ENCODE results near the gene DNAH3. TPM values are rescaled to one million over a fixed set of nuclear protein-coding genes. Genes with fewer than 3 reads are reported as not detected.

DNAH3 gene
- total RNA-seq, 1 donor from 2014 or later, result not detected

DNA sequence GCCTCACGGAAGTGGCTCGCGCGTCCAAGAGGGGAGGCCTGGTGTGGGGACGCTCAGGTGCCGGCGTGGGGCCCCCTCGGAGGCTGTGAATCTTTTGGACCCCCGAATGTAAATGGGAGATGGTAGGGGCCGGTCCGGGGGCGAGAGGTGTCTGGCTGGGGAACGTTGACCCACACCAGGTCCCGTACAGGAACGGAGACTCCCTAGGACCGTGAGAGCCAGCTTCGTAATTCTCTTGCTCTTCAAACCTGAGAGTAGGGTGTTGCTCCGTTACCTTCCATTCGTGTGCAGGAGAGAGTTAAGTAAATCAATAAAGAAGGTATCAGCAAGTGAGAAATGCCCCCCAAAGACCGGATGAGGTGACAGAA, 249.6 kb downstream of the DNAH3 start:
- TF ChIP-seq, protein P1, sequence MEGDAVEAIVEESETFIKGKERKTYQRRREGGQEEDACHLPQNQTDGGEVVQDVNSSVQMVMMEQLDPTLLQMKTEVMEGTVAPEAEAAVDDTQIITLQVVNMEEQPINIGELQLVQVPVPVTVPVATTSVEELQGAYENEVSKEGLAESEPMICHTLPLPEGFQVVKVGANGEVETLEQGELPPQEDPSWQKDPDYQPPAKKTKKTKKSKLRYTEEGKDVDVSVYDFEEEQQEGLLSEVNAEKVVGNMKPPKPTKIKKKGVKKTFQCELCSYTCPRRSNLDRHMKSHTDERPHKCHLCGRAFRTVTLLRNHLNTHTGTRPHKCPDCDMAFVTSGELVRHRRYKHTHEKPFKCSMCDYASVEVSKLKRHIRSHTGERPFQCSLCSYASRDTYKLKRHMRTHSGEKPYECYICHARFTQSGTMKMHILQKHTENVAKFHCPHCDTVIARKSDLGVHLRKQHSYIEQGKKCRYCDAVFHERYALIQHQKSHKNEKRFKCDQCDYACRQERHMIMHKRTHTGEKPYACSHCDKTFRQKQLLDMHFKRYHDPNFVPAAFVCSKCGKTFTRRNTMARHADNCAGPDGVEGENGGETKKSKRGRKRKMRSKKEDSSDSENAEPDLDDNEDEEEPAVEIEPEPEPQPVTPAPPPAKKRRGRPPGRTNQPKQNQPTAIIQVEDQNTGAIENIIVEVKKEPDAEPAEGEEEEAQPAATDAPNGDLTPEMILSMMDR (IDR thresholded peaks at IDR 0.05; ENCODE audit: partially characterized antibody, unreplicated experiment), result no peak
- no peak for DNase-seq
- Mint-ChIP-seq H3K4me3 (ENCODE audit: unreplicated experiment) (peak overlapping the region; percentile 96), H3K36me3 (ENCODE audit: unreplicated experiment) (no peaks in the 10 kb centered on the region), H3K4me1 (ENCODE audit: low read depth, unreplicated experiment) (peaks cover 14% of the 10 kb centered on the region), H3K27ac (ENCODE audit: unreplicated experiment) (peak overlapping the region; percentile 99), H3K9me3 (ENCODE audit: unreplicated experiment) (peaks cover 14% of the 10 kb centered on the region), H3K27me3 (ENCODE audit: unreplicated experiment) (peaks cover 2% of the 10 kb centered on the region)

DNA sequence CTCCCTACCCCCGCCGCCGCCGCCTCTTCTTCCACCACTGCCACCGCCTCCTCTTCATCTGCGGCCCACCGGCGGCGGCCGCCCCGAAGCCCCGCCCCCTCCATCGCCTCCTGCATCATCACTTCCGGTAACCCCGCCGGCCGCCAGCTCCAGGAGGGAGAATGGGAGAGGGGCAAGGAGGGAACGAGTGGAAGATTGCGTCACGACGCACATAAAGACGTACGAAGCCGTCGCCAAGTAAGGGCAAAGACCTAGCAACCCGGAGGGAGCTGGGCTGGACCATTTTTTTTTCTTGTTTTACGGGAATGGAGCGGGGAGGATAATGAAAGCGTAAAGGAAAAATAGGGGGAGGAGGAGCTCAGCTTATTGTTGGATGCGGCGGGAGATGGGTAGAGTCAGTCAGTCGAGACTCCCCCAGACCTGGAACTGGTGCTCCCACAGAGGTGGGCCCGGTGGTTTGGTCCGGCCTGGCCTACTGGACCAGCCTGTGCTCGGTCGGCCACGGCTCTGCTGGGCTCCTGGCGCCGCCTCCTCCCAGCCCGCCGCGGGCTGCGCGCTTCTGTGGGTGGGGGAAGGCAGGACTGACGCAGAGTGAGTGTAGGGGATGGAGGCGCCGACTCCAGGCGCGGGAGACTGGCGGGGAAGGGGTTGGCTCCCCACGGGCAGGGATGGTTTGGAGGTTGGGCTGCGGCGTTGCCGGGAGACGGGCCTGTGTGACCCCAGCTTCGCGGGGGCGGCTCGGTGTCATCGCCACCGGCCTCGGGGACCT, 250.2 kb downstream of the DNAH3 start, which contains the start of the genes DCUN1D3 and LYRM1:
DCUN1D3 (minus strand) TSS at position 60 of the 769 bp plus-strand sequence. CDS start 37,820 bp downstream, outside the sequence.
LYRM1 (plus strand) TSS at position 473 of the 769 bp plus-strand sequence. CDS start 14,785 bp downstream, outside the sequence.
- peak within 1 kb of the TSS; percentile 99 for H3K27ac Mint-ChIP-seq (ENCODE audit: unreplicated experiment)
- H3K36me3 Mint-ChIP-seq (ENCODE audit: unreplicated experiment), result no peaks in the 10 kb centered on the region
- peaks cover 14% of the 10 kb centered on the region for H3K4me1 Mint-ChIP-seq (ENCODE audit: low read depth, unreplicated experiment)
- peaks cover 14% of the 10 kb centered on the region for H3K9me3 Mint-ChIP-seq (ENCODE audit: unreplicated experiment)
- peak; percentile 99 for DNase-seq
- H3K27me3 Mint-ChIP-seq (ENCODE audit: unreplicated experiment), result peaks cover 2% of the 10 kb centered on the region
- TF ChIP-seq, protein P1 (IDR thresholded peaks at IDR 0.05; ENCODE audit: partially characterized antibody, unreplicated experiment), result no peak
- peak within 1 kb of the TSS; percentile 96 for H3K4me3 Mint-ChIP-seq (ENCODE audit: unreplicated experiment)

DNA sequence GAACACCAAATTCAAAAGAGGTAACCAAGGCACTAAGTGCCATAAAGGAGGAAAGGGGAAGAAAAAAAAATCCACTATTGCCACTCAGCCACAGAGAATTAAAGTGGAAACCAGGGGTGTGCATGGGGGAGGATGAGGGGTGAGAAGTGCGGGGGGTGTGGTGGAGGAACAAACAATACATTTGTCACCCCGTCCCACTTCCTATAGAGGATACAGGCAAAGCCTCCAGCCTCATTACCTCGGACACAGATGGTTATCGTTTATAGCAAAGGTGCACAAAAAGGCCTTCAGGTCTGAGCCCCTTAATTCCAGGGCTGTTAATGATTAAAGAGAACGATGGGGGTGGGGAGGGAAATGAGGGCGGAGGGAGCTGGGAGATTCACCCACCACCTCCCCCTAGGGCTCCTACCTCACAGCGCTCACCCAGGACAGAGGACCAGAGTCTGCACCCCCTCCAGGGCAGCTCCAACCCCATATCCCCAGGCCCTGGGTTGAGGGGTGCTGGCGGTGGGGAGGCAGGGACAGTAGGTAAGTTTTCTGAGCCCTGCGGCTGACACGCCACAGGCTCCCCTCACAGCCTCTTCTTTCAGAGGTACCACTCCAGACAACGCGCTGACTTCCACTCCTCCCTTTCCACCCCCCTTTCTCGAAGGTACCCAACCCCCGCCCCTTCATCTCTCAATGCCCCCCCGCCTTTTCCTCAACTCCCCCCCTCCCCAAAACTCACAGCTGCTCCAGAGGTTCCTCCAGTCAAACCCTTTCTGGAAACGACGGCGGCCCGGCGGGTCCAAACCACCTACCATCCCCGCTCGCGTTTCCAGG, 251.0 kb downstream of the DNAH3 start:
- TF ChIP-seq, protein P1 (IDR thresholded peaks at IDR 0.05; ENCODE audit: partially characterized antibody, unreplicated experiment), result no peak
- Mint-ChIP-seq H3K27me3 (ENCODE audit: unreplicated experiment) (peaks cover 2% of the 10 kb centered on the region), H3K9me3 (ENCODE audit: unreplicated experiment) (peaks cover 14% of the 10 kb centered on the region), H3K27ac (ENCODE audit: unreplicated experiment) (peak overlapping the region; percentile 99), H3K4me3 (ENCODE audit: unreplicated experiment) (peak overlapping the region; percentile 96), H3K4me1 (ENCODE audit: low read depth, unreplicated experiment) (peaks cover 14% of the 10 kb centered on the region), H3K36me3 (ENCODE audit: unreplicated experiment) (no peaks in the 10 kb centered on the region)
- peak; percentile 35 for DNase-seq

DNA sequence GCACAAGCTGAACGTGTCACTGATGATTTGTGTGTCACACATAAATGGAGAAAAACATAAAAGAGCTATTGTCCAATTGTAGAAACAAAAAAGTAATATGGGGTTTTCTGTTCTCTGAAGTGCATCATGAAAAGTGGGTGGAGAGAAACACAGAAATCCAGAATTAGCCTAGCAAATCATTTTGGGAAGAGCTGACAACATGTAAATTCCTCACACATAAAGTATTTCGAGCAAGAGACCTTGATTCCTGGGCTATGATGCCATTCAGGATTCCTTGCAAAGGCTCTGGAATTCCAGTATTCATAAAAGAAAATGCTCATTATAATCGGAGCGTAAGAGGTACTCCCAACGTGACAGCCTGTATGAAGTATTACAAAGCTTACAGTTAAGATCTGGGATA, 251.6 kb downstream of the DNAH3 start:
- no peaks in the 10 kb centered on the region for H3K36me3 Mint-ChIP-seq (ENCODE audit: unreplicated experiment)
- H3K27ac Mint-ChIP-seq (ENCODE audit: unreplicated experiment), result peak overlapping the region; percentile 99
- peaks cover 14% of the 10 kb centered on the region for H3K4me1 Mint-ChIP-seq (ENCODE audit: low read depth, unreplicated experiment)
- H3K9me3 Mint-ChIP-seq (ENCODE audit: unreplicated experiment), result peaks cover 14% of the 10 kb centered on the region
- TF ChIP-seq, protein P1 (IDR thresholded peaks at IDR 0.05; ENCODE audit: partially characterized antibody, unreplicated experiment), result no peak
- no peak for DNase-seq
- peaks cover 2% of the 10 kb centered on the region for H3K27me3 Mint-ChIP-seq (ENCODE audit: unreplicated experiment)
- peak overlapping the region; percentile 96 for H3K4me3 Mint-ChIP-seq (ENCODE audit: unreplicated experiment)

Data from glutamatergic neuron (in vitro differentiated cells).